Measurements from ENCODE around the gene PDZRN4. TPM values are rescaled to one million over a fixed set of nuclear protein-coding genes. Genes with fewer than 3 reads are reported as not detected.

PDZRN4 gene
- total RNA-seq, 4 donors from 2014 or later: 2.1 to 10.6 (median 5.8) TPM

GRCh38 chr12:41213648-41214047 is 25.5 kb downstream of the PDZRN4 start:
- Histone ChIP-seq H3K4me1 (no peaks in the 10 kb centered on the region), H3K27ac (no peak overlapping the region), H3K9me3 (no peaks in the 10 kb centered on the region), H3K27me3 (no peaks in the 10 kb centered on the region), H3K36me3 (no peaks in the 10 kb centered on the region), H3K4me3 (no peak overlapping the region)
- intact Hi-C loops (cut with DNase I; ENCODE audit: low total_unique reads): no loop called here
- TF ChIP-seq CTCF (IDR thresholded peaks at IDR 0.05): no peak
- TF ChIP-seq POLR2A (IDR thresholded peaks at IDR 0.05): no peak
- no peak for DNase-seq

GRCh38 chr12:41217727-41218126 is 29.6 kb downstream of the PDZRN4 start:
- TF ChIP-seq POLR2A (IDR thresholded peaks at IDR 0.05): no peak
- TF ChIP-seq CTCF (IDR thresholded peaks at IDR 0.05): no peak
- intact Hi-C loops (cut with DNase I; ENCODE audit: low total_unique reads): no loop called here
- DNase-seq: no peak
- H3K36me3 ChIP-seq: no peaks in the 10 kb centered on the region
- H3K27ac ChIP-seq: no peak overlapping the region
- H3K9me3 ChIP-seq: no peaks in the 10 kb centered on the region
- no peak overlapping the region for H3K4me3 ChIP-seq
- H3K4me1 ChIP-seq: no peaks in the 10 kb centered on the region
- H3K27me3 ChIP-seq: no peaks in the 10 kb centered on the region

GRCh38 chr12:41220931-41221330 is 32.8 kb downstream of the PDZRN4 start:
- DNase-seq: no peak
- no peak overlapping the region for H3K4me3 ChIP-seq
- TF ChIP-seq CTCF (IDR thresholded peaks at IDR 0.05) (no peak), POLR2A (IDR thresholded peaks at IDR 0.05) (no peak)
- H3K4me1 ChIP-seq: no peaks in the 10 kb centered on the region
- H3K27me3 ChIP-seq: no peaks in the 10 kb centered on the region
- H3K9me3 ChIP-seq: no peaks in the 10 kb centered on the region
- no peak overlapping the region for H3K27ac ChIP-seq
- H3K36me3 ChIP-seq: no peaks in the 10 kb centered on the region
- intact Hi-C loops (cut with DNase I; ENCODE audit: low total_unique reads): no loop called here

- intact Hi-C loops (cut with DNase I; ENCODE audit: low total_unique reads): no loop called here
- Histone ChIP-seq H3K27me3 (no peaks in the 10 kb centered on the region), H3K9me3 (no peaks in the 10 kb centered on the region), H3K4me1 (no peaks in the 10 kb centered on the region), H3K36me3 (no peaks in the 10 kb centered on the region), H3K4me3 (no peak overlapping the region), H3K27ac (no peak overlapping the region)
- no peak for DNase-seq
- TF ChIP-seq CTCF (IDR thresholded peaks at IDR 0.05): no peak
- TF ChIP-seq POLR2A (IDR thresholded peaks at IDR 0.05): no peak
Observed at GRCh38 chr12:41221491-41221890, 33.4 kb downstream of the PDZRN4 start.

GRCh38 chr12:41223600-41223999 is 35.5 kb downstream of the PDZRN4 start:
- H3K27ac ChIP-seq: no peak overlapping the region
- no peak overlapping the region for H3K4me3 ChIP-seq
- H3K4me1 ChIP-seq: no peaks in the 10 kb centered on the region
- DNase-seq: no peak
- H3K36me3 ChIP-seq: no peaks in the 10 kb centered on the region
- no peaks in the 10 kb centered on the region for H3K27me3 ChIP-seq
- intact Hi-C loops (cut with DNase I; ENCODE audit: low total_unique reads): no loop called here
- TF ChIP-seq POLR2A (IDR thresholded peaks at IDR 0.05): no peak
- TF ChIP-seq CTCF (IDR thresholded peaks at IDR 0.05): no peak
- H3K9me3 ChIP-seq: no peaks in the 10 kb centered on the region
